Cardiac muscle cell (in vitro differentiated cells and primary cell): ENCODE results near the gene TMEM229A. TPM values are rescaled to one million over a fixed set of nuclear protein-coding genes. Genes with fewer than 3 reads are reported as not detected.

Experiments used
- DNase-seq, 2 donors: peaks; one replicate each; pipeline versions ENCODE4 v3.0.0 to v3.0.0-alpha.2; 2010 to 2017; ENCODE audit warnings: low read depth in 1 of 2, low spot score in 1 of 2
- H3K27ac ChIP-seq: fragments of 200-600 bp; sonication (generic); 2 replicates; pipeline ENCODE4 v1.5.1; 2016
- H3K27me3 ChIP-seq: fragments of 200-600 bp; sonication (generic); 2 replicates; pipeline ENCODE4 v1.6.0; 2016; ENCODE audit warnings: control low read depth
- H3K36me3 ChIP-seq: fragments of 200-600 bp; sonication (generic); 2 replicates; pipeline ENCODE4 v1.5.1; 2016; ENCODE audit warnings: control low read depth
- H3K4me1 ChIP-seq: fragments of 200-600 bp; sonication (generic); 2 replicates; pipeline ENCODE4 v1.8.1; 2017; ENCODE audit warnings: low read depth, mild to moderate bottlenecking, mixed run types
- H3K4me3 ChIP-seq: fragments of 200-600 bp; sonication (generic); 2 replicates; pipeline ENCODE4 v1.5.1; 2016; ENCODE audit warnings: mild to moderate bottlenecking
- H3K9me3 ChIP-seq: fragments of 200-600 bp; sonication (generic); 2 replicates; pipeline ENCODE4 v1.5.1; 2017; ENCODE audit warnings: low read depth, mild to moderate bottlenecking, control low read depth
- polyA plus RNA-seq: library from polyadenylated mRNA; unstranded; fragments of >200 nt; fragmentation: Nextera tagmentation; extraction: Ambion mirVana; gene quantifications from 2 replicates; pipeline ENCODE4 v1.2.1, GENCODE V29; 2016
- total RNA-seq: library from RNA; depleted of rRNA; stranded (reverse); fragments of >200 nt; gene quantifications from 2 replicates; pipeline ENCODE4 v1.2.3, GENCODE V29; 2016
- TF ChIP-seq, protein P1 (sequence below): IDR thresholded peaks from 2 replicates; pipeline ENCODE4 v1.5.1; 2012; ENCODE audit warnings: low read depth, mild to moderate bottlenecking, low read length

TMEM229A gene
- total and polyA plus RNA-seq, 2 experiments from 2014 or later, result 0.12 to 0.82 TPM

DNA sequence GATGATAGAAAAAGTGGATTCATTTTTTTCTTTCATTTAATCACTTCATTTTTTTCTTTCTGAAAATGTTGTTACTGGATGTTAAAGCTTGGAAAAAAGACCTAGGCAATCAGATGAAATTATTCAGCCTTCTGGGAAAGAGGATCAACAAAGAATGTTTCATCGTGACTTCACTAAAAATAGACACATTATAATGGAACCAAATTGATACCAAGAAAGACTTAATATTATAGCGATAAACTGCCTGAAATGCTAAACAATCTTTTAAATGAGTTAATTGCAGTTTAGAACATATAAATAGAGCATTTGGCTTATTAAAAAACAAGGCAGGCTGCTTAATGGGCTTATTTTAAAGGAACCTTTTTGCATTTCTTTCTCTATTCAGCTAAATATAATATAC lies 25.6 kb upstream of the TMEM229A start:
- no peak for DNase-seq
- Histone ChIP-seq H3K4me3 (no peak overlapping the region), H3K36me3 (no peaks in the 10 kb centered on the region), H3K9me3 (no peaks in the 10 kb centered on the region), H3K4me1 (no peaks in the 10 kb centered on the region), H3K27me3 (no peaks in the 10 kb centered on the region), H3K27ac (no peak overlapping the region)
- TF ChIP-seq, protein P1, sequence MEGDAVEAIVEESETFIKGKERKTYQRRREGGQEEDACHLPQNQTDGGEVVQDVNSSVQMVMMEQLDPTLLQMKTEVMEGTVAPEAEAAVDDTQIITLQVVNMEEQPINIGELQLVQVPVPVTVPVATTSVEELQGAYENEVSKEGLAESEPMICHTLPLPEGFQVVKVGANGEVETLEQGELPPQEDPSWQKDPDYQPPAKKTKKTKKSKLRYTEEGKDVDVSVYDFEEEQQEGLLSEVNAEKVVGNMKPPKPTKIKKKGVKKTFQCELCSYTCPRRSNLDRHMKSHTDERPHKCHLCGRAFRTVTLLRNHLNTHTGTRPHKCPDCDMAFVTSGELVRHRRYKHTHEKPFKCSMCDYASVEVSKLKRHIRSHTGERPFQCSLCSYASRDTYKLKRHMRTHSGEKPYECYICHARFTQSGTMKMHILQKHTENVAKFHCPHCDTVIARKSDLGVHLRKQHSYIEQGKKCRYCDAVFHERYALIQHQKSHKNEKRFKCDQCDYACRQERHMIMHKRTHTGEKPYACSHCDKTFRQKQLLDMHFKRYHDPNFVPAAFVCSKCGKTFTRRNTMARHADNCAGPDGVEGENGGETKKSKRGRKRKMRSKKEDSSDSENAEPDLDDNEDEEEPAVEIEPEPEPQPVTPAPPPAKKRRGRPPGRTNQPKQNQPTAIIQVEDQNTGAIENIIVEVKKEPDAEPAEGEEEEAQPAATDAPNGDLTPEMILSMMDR, result no peak

DNA sequence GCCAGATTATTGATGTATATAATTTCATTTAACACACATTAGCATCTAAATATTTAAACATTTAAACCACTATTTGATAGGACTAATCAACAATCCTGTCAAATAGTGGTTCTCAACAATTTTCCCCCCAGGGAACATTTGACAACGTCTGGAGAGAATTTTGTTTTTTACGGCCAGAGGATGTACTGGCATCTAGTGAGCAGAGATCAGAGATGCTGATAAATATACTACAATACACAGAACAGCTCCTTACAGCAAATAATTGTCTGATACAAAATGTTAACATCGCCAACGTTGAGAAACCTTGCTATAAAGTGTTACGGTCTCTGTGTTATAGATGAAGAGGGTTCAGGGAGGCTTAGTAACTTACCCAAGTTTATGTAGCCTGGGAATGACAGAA lies 25.0 kb upstream of the TMEM229A start:
- no peak overlapping the region for H3K4me3 ChIP-seq
- H3K27ac ChIP-seq, result no peak overlapping the region
- H3K36me3 ChIP-seq, result no peaks in the 10 kb centered on the region
- no peak for DNase-seq
- H3K4me1 ChIP-seq, result no peaks in the 10 kb centered on the region
- no peaks in the 10 kb centered on the region for H3K27me3 ChIP-seq
- no peaks in the 10 kb centered on the region for H3K9me3 ChIP-seq
- TF ChIP-seq, protein P1, result no peak

DNA sequence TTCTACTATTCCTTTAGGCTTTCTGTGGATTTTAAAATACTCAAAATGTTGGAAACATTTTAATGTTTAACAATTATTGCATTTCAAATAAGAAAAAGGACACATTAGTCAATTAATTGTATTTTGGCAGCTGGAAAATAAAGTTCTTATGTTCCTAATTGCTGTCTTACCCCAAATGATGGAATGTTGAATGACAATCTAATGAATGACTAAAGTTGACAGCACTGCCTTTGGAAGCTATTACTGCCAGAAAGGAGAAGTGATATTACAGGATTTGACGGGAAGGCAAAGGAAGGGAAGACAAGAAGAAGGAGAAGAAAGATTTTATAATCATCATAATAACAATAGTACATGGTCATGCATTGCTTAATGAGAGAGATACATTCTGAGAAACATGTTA lies 23.4 kb upstream of the TMEM229A start:
- Histone ChIP-seq H3K27ac (no peak overlapping the region), H3K9me3 (no peaks in the 10 kb centered on the region), H3K27me3 (no peaks in the 10 kb centered on the region), H3K36me3 (no peaks in the 10 kb centered on the region), H3K4me1 (no peaks in the 10 kb centered on the region), H3K4me3 (no peak overlapping the region)
- no peak for DNase-seq
- TF ChIP-seq, protein P1, result no peak

DNA sequence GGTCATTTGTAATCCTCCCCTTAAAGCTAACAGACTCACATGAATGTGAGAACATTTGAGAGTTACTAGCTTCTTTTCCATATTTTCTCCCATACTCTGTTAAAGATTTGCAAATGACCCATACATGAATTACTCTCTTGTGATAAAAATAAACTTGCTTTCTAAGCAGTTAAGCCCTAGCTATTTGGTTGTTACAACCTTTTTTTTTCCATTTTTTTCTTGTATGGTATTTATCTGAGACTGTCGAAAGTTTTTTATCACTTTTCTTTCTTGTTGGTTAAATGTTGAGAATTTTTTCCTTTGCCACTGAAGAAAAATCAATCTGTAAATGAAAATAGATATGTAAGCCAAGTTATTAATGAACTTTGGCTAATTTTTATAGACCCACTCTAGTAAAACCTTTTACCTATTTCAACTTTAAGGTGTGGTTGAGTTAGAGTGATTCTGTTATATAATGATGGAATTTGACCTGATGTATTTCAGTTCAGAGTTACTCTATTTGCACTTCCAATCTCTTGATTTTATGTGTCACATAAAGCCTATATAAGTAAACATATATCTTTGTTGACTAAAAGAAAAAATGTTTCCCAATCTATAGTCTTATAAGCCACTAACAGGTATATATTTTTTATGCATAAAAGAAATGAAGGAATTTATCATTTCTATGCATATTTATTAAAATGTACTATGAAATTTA lies 19.0 kb upstream of the TMEM229A start:
- H3K9me3 ChIP-seq, result no peaks in the 10 kb centered on the region
- H3K4me3 ChIP-seq, result no peak overlapping the region
- H3K27me3 ChIP-seq, result no peaks in the 10 kb centered on the region
- TF ChIP-seq, protein P1, result no peak
- no peaks in the 10 kb centered on the region for H3K36me3 ChIP-seq
- no peak for DNase-seq
- no peaks in the 10 kb centered on the region for H3K4me1 ChIP-seq
- no peak overlapping the region for H3K27ac ChIP-seq

DNA sequence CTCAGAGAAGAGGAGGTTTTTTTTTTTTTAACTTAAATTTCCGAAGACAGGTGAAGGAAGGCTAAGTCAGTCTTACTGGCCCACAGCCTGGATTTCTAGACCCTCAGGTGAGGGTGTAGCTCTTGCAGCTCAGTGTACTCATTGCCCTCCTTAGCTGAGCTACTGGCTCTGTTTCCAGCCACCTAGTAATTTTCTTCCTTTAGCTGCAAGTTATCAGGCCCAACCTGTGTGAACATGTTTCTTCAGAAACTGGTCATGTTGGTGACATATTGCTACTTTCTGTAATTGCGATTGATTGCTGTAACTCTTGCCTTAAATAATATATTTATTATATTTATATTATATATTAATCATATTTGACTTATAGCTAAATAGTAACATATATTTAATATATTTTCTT lies 10.0 kb upstream of the TMEM229A start:
- Histone ChIP-seq H3K4me1 (no peaks in the 10 kb centered on the region), H3K27ac (no peak overlapping the region), H3K9me3 (no peaks in the 10 kb centered on the region), H3K4me3 (no peak overlapping the region), H3K36me3 (no peaks in the 10 kb centered on the region), H3K27me3 (no peaks in the 10 kb centered on the region)
- TF ChIP-seq, protein P1, result no peak
- no peak for DNase-seq
